Measurements from ENCODE around the gene GPR150.

GRCh38 chr5:95572016-95572415, 47.9 kb upstream of the GPR150 start:
- TF ChIP-seq EZH2 (IDR thresholded peaks at IDR 0.05; ENCODE audit: low read length, unreplicated experiment) (no peak), CTCF (conservative IDR thresholded peaks at IDR 0.05; ENCODE audit: low read depth, low read length) (no peak)
